Germinal center (tissue), 1 donor: ENCODE results near the gene FARS2.
"Not testable (repeated sequence)": the region's sequence is repeated elsewhere in the genome, so short reads cannot be mapped to it uniquely, and the experiment has no call there.

Source experiments
- DNase-seq: peaks from one replicate; pipeline ENCODE4 v3.0.0; 2012; ENCODE audit warnings: mixed read lengths, low spot score

Gene FARS2

DNA sequence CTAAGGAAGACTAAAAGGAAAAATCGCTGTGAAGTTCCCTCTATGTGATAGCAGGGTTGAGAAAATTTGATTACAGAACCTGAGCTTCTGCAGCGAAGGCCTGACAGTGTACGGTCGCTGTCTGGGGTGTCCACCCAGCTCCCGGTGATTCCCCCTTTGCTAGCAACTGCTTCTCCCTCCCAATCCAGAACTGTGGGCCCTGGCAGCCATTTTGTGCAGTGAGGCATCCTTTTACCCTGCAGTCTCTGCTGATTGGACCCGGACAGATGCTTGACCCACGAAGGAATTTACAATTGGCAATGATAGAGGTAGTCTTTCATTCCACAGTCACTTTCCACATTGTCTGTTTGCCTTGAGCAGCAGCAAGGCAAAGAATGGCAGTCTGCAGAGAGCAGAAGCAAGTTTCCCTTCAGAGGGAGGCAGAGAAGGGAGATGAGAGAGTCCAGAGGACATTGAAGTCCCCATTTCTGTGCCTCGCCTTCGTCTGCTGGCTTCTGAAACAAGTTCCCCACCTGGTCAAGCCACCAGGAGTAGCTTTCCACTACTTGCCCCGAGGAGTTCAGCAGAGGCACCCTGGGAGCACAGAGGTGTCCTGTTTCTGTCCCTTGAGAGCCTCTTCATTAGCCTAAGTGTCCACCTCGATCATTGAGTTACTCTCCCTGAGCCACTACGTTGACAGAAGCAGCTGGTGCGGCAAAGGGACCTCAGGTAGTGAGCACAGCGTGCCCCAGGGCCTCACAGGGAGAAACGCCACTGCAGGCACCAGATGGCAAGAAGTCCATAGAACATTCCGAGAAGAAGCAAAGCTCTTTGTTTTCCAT lies 375.1 kb downstream of the FARS2 start:
- DNase-seq: no peak

DNA sequence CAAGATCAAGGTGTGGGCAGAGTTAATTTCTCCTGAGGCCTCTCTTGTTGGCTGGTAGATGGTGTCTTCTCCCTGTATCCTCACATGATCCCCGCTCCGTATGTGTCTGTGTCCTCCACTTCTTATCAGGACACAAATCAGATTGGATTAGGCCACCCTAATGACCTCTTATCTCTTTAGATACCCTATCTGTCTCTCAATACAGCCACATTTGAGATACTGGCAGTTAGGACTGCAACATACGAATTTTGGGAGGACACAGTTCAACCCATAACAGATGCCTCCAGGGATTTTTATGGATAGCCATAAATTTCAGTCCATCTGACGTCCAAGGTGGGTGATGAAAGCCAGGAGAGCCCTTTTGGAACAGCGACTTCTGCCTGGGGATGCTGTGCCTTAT lies 376.4 kb downstream of the FARS2 start:
- DNase-seq: no peak

DNA sequence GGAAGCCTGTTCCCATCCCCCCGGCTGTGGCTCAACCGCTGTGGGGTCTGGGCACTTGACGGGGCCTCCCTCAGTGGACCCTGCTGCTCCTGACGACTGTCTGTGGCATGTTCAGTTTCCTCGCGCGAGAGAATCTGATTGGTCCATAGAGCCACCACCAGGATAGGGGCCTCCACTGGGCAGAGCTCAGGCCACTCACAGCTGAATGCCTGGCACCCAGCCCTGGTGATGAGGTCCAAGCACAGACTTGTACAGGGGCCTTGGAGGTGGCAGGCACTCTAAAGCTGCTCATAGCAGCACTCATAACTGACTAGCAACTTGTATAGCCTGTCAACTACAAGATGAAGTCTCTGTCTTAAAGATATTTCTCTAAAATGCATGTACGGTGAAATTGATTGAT lies 377.4 kb downstream of the FARS2 start:
- DNase-seq: no peak

DNA sequence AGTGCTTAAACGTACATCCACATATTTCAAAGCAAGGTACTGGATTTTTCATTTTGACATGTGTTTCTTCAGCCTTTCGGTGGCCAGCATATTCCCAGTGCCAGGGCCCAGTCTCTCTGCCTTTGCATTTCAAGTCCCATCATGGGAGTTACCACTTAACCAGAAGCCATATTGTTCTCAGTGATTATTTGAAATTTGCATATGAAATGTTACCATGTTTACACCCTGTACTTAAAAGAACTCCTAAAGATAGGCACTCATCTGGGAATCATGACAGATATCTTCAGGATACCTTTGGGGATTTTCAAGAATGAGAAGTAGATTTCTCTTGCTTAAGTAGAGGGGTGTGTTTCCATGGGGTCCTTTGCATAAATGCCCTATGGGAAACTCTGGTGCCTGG lies 377.9 kb downstream of the FARS2 start:
- no peak for DNase-seq

DNA sequence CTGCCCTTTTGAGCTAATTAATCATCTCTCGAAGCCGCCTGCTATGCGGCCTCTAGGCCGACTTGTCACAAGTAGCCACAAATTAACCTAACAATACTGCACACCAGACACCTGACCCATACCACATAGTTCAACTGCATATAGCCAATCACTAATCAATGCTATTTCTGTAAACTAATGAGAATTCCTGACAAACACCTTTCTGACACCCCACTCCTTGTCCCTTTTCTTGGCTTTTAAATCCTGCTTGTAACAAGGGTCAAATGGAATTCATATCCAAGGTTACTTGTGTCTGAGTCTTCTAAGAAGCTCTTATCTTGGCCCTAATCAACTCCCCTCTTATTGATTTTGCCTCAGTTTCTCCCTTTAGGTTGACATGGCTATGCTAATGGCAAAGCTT lies 379.3 kb downstream of the FARS2 start:
- no peak for DNase-seq

DNA sequence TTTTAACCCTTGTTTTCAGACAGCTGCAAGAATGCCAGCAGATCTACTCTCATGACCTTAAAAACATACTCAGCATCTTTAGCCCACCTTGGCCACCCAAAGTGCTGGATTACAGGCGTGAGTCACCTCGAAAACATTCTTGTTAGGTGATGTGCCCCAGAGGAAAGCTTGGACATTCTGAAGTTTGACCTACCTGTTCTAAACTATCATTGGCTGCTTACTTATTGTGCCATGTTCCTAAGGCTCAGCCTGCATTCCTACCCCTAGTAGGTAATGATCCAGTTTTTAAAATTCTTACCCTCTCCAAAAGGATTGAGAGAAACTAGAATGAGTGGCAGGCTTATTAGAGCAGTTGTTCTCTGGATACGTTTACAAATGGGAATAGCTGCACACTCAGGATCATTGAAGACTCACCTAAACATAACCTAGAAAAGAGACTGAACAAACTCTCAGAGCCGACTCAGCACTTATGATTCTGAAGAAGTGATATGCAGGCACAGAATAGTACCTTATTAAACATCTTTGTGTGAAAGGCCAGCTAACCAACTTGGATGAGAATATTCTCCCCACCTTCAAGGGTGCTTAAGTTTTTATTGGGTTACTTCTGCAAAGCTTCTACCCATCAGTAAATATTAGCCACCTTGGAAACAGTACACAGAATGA lies 383.3 kb downstream of the FARS2 start:
- no peak for DNase-seq

DNA sequence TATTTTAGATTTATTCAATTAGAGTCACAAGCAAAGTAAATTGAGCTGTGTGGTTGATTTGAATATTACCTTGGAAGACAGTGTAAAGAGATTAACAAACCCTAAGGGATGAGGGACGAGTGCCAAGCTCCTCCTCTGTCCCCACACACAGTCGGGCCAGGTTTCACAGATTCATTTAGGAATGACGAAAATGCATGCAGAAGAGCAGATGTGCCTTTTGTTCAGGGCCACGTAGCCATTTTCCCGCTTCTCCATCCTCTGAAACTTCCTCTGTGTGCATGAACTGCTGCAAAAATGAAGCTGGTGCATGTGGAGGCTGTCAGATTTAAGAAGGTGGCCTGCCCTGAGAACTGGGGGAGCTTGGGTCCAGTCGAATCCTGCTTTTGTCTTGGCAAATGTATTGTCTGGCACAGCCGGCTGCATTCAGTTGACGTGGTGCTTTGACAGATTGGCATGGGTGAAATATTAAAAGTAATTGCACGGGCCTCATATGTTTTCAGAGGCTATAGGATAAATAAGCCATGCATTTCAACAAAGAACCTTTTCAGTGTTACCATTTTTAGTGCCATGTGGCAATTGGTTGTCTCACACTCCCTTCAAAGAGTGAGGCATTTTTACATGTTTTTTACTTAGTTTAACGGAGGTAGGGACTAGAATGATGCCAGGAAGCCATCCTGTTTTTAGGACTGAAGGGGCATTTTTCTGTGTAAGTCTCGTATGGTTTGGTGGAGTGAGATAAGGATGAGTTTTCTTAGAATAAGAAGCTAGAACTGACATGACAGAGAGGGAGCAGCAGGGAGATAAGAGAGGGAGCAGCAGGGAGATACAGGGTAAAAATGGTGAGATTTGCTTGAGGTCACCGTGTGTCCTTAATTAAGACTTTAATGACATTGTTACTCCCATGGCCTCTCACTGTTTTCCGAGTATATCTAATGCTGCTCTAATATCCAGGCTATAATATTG lies 384.3 kb downstream of the FARS2 start:
- DNase-seq: no peak

DNA sequence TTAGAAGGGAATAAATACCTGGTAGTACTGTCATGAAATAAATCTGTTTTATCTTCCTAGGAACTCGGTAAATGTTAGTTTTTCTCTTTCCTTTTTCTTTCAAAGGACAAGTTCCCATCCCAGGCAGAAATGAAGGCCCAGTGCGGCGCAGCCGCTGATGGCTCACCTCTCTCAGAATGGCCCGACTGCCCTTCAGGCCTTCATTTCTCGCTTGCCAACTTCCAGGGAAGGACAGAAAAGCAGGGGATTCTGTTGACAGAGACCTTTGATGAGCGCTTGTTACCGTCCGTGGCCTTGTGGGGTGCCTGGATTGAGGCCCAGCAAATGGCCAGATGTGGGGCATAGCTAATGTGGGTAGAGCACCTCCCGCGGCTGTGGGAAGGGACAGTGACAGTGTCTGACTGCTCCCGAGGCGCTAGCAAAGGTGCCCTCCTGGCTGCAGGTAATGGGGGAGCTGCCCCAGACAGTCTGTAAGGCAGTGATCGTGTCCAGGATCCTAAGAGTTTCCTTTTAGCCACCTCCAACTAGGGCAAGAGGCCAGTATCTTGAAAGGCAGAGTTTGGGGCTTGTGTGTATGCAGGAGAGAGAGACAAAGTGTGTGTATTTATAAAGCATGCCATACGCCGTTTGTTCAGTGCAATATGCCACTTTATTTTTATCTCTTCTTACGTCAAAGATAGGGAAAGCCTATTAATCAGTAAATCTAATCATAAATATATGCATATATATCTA lies 391.3 kb downstream of the FARS2 start:
- DNase-seq: no peak

DNA sequence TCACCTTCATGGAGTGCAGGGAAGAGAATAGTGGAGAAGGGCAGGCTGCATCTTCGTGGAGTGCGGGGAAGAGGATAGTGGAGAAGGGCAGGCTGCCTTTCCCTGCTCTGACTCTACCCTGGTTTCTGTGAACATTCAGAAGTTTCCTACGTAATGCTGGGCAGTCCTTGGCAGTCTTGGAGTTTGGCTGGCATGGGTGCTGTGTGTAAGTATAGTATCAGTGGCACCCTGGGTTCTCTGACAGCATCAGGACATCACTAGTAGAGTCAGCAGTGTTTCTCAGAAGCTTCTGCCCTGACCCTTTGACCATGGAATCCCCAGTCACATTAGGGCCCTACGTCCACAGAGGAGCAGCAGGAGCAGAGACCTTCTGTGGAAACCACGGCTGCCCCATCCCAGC lies 392.5 kb downstream of the FARS2 start:
- no peak for DNase-seq

DNA sequence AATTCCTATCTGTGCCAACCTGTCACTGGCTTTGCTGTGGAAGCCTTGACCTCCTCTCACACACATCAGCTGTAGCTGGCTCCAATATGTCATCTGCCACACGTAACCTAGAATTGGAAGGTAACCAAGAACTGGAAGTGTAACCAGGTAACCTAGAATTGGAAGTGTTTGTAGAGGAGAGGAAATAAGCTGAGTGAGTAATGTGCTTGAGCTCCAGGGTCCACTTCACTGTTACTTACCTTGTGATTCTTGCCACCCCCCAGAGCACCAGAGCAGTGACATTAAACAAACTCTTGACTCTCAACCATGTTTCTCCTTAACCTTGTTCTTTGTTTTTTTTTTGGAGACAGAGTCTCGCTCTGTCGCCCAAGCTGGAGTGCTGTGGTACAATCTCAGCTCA lies 394.9 kb downstream of the FARS2 start:
- no peak for DNase-seq

DNA sequence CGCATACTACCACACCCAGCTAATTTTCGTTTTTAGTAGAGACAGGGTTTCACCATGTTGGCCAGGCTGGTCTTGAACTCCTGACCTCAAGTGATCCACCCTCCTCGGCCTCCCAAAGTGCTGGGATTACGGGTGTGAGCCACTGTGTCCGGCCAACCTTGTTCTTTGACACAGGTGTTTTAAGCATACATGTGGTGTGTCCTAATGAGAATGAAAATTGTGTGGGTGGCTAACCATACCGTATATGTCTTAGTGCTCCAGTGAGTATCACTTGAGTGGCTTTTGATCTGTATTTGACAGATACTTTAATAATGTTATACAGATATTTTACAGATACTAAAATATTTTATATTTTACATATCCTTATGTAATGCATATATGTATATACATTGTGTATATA lies 395.4 kb downstream of the FARS2 start:
- DNase-seq: not testable (repeated sequence)

DNA sequence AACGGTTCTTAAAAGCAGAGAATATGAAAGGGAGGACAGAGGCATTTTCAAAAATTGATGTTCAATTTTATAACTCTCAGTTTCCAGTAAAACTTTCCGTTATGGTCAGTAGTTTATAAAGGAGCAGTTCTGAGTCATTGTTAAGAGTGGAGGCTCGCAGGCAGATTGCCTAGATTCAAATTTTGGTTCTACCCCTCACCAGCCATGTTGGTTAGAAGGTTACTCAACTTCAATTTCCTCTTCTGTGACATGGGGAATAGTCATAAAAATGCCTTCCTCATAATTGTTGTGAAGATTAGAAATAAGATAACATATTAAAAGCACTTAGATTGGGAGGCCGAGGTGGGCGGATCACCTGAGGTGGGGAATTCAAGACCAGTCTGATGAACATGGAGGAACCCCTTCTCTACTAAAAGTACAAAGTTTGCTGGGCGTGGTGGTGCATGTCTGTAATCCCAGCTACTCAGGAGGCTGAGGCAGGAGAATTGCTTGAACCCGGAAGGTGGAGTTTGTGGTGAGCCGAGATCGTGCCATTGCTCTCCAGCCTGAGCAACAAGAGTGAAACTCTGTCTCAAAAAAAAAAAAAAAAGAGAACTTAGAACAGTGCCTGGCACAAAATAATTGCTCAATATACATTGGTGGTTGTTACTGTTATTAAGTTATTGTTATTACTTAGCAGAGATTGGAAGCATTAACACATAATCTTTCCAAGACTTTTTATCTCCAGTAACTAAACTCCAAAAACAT lies 396.5 kb downstream of the FARS2 start:
- DNase-seq: no peak

DNA sequence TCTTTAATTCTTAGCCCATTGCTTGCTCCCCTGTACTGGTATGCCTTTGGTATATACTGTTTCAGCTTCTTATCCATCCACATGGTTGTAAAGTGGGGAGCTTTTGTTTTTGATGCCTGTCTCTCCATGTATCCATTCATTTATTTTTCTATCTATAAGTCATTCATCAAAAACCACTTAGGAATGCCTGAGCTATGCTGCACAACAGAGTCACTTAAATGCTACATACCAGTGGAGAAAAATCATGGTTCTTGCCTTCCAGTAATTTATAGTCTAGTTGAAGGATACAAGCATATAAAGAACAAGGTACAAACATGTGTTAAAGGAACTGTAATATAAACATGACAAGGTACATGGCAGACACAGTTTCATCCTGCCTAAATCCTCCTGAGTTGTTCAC lies 398.2 kb downstream of the FARS2 start:
- no peak for DNase-seq

DNA sequence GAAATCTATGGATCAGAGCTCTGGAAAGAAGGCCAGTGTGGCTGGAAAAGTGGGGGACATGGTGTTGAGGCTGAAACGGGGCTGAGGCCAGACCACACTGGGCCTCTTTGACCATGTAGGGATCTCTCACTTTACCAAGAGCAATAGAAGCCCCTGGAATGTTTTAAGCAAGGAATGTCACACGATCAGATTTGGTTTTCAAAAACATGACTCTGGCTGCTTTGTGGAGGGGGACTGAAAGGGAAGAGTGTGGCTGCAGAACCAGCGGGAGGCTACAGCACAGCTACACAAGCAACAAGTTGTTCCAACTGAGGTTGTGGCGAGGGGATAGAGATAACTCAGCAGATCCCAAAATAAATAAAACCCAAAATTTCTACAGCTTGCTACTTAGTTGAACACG lies 399.5 kb downstream of the FARS2 start:
- no peak for DNase-seq

DNA sequence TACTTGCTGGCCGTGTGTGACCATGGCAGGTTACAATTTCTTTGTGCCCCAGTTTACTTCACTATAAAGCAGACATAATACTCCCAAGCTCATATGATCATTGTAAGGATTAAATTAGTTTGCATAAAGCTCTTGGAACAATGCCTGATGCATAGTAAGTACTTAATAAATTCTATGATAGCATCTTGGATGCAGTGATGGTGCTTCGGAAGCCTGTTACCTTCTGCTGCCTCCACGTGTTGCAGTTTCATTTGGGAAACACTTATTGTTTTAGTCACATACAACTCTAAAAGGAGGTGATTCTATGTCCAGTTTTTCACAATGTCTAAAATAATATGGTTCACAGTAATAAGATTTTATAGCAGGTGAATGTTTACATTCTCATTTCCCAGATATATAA lies 401.5 kb downstream of the FARS2 start:
- no peak for DNase-seq

DNA sequence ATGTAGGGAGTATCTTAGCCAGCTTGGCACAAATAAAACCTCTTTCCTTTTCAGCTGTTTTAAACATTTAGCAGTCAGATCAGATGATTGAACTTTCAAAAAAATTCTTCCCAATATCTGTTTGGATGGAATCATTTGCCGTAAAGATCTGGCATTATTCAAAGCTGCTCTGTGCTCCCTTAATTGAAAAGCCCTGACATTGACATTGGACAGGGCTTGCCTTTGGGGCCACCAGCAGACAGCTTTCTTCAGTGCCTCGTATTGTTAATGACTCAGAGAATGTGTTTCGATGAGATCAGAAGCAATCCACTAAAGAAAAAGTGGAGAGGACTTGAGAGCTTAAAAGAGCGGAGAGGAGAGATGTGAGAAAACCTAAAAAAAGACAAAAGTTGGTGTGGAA lies 401.9 kb downstream of the FARS2 start:
- DNase-seq: no peak

DNA sequence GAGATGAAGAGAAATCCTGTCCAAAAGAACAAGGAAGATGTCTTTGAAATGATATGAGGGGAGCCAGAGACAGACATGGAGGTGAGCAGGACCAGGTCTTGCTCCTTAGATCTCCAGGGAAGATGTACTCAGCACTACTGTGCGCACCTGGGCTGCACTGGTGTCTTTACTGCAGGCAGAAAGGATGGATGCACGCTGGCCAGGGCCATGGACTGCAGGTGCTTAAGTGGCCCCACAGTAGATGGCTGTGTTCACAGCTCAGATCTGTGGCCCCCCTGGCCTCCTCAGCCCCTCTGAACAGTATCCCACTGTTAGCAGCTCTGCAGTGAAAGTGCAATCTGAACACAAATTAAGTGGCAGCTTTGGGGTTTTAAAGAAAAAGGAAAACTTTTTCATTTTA lies 402.4 kb downstream of the FARS2 start:
- DNase-seq: no peak

DNA sequence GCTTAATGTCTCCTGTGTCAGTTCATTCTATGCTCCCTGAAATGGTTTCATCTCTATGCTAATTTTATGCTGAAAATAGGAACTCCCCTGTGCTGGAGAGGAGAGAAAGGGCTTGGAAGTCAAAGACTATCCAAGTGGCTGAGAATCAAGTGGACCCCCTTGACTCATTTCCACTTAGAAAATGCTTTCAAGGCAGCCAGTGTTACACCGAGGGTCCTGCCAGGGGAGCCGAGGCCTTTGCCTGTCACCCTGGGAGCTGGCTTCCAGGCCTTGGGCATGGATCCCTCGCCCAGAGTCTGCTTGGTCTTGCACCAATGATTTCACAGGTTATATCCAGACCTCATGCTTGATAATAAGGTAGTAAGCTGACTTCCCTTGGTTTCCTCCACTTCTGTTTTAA lies 402.8 kb downstream of the FARS2 start:
- no peak for DNase-seq

DNA sequence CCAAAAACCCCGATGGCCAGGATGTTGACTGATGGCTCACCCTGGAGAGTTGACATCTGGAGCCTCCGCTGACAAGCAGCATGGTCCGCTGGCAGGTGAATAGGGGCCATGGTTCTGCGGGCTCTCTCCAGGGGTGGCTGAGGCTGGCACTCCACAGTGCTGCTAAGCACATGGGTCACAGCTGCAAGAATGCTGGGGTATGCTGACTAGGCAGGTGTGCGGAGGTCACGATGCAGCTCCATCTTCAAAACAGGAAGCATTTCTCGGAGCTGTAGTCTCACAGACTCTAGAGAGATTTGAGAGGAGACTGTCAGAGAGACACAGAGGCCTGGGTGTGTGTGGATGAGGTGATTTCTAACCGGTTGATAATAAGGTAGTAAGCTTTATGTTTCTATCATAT lies 403.9 kb downstream of the FARS2 start:
- peak; percentile 61 for DNase-seq

DNA sequence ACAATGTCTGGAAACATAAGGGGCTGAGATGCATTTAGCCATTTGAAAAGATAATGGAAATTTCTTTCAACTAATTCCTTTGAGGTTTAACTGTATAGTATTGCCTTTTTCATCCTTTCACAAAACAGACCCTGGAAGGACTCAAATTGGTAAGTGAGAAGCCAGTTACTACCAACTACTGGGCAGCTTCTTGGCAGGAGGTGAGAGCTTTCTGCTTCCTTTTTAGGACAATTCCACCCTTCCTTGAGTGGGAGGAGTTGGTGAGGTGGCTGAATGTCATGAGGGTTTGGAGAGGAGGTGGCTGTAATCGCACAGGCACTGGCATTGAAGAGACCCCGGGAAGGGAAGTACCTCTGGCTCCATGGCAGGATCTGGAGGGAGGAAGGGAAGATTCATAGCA lies 404.4 kb downstream of the FARS2 start:
- no peak for DNase-seq

DNA sequence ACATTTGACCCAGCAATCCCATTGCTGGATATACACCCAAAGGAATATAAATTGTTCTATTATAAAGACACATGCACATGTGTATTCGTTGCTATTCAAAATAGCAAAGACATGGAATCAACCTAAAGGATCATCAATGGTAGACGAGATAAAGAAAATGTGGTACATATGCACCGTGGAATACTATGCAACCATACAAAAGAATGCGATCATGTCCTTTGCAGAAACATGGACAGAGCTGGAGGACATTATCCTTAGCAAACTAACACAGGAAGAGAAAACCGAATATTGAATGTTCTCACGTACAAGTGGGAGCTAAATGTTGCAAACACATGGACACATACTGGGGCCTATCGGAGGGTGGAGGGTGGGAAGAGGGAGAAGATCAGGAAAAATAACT lies 405.4 kb downstream of the FARS2 start:
- DNase-seq: no peak
